GM21367 (cell line): ENCODE data around the gene EXOG.

Experiments used
- ATAC-seq: cut with Tn5 transposase; IDR thresholded peaks from one replicate; pipeline ENCODE4 v1.9.1; 2021; ENCODE audit not compliant: unreplicated experiment

EXOG gene

GRCh38 chr3:38543586-38543985 lies 47.4 kb downstream of the EXOG start:
- ATAC-seq = no peak

GRCh38 chr3:38544926-38545325 lies 48.8 kb downstream of the EXOG start:
- ATAC-seq = no peak

GRCh38 chr3:38545550-38545949 lies 49.4 kb downstream of the EXOG start:
- no peak for ATAC-seq

GRCh38 chr3:38545983-38546382 lies 49.8 kb downstream of the EXOG start:
- ATAC-seq = no peak

- ATAC-seq = no peak
Measured at GRCh38 chr3:38548154-38548931, 52.2 kb downstream of the EXOG start.

GRCh38 chr3:38549082-38549481 lies 52.9 kb downstream of the EXOG start:
- ATAC-seq = no peak

GRCh38 chr3:38549486-38549885 lies 53.3 kb downstream of the EXOG start:
- no peak for ATAC-seq

GRCh38 chr3:38549957-38550840 lies 54.1 kb downstream of the EXOG start:
- no peak for ATAC-seq

- ATAC-seq = no peak
Measured at GRCh38 chr3:38551026-38551832, 55.1 kb downstream of the EXOG start.

- no peak for ATAC-seq
Measured at GRCh38 chr3:38552364-38552763, 56.2 kb downstream of the EXOG start.

- ATAC-seq = no peak
Measured at GRCh38 chr3:38553071-38553470, 56.9 kb downstream of the EXOG start.

GRCh38 chr3:38554127-38554827 lies 58.1 kb downstream of the EXOG start:
- no peak for ATAC-seq

- ATAC-seq = no peak
Measured at GRCh38 chr3:38555149-38555840, 59.2 kb downstream of the EXOG start.

GRCh38 chr3:38555926-38556325 lies 59.8 kb downstream of the EXOG start:
- no peak for ATAC-seq

- ATAC-seq = no peak
Measured at GRCh38 chr3:38556640-38557358, 60.7 kb downstream of the EXOG start.

- ATAC-seq = no peak
Measured at GRCh38 chr3:38558864-38559263, 62.7 kb downstream of the EXOG start.

- ATAC-seq = no peak
Measured at GRCh38 chr3:38560284-38560683, 64.1 kb downstream of the EXOG start.

- no peak for ATAC-seq
Measured at GRCh38 chr3:38560996-38561717, 65.0 kb downstream of the EXOG start.
